Cardiac muscle cell (in vitro differentiated cells and primary cell): ENCODE measurements around the gene FOXA1. TPM values are rescaled to one million over a fixed set of nuclear protein-coding genes. Genes with fewer than 3 reads are reported as not detected.

Source experiments
- DNase-seq, 2 donors: peaks; one replicate each; pipeline versions ENCODE4 v3.0.0 to v3.0.0-alpha.2; 2010 to 2017; ENCODE audit warnings: low read depth in 1 of 2, low spot score in 1 of 2
- H3K27ac ChIP-seq: fragments of 200-600 bp; sonication (generic); 2 replicates; pipeline ENCODE4 v1.5.1; 2016
- H3K27me3 ChIP-seq: fragments of 200-600 bp; sonication (generic); 2 replicates; pipeline ENCODE4 v1.6.0; 2016; ENCODE audit warnings: control low read depth
- H3K36me3 ChIP-seq: fragments of 200-600 bp; sonication (generic); 2 replicates; pipeline ENCODE4 v1.5.1; 2016; ENCODE audit warnings: control low read depth
- H3K4me1 ChIP-seq: fragments of 200-600 bp; sonication (generic); 2 replicates; pipeline ENCODE4 v1.8.1; 2017; ENCODE audit warnings: low read depth, mild to moderate bottlenecking, mixed run types
- H3K4me3 ChIP-seq: fragments of 200-600 bp; sonication (generic); 2 replicates; pipeline ENCODE4 v1.5.1; 2016; ENCODE audit warnings: mild to moderate bottlenecking
- H3K9me3 ChIP-seq: fragments of 200-600 bp; sonication (generic); 2 replicates; pipeline ENCODE4 v1.5.1; 2017; ENCODE audit warnings: low read depth, mild to moderate bottlenecking, control low read depth
- polyA plus RNA-seq: library from polyadenylated mRNA; unstranded; fragments of >200 nt; fragmentation: Nextera tagmentation; extraction: Ambion mirVana; gene quantifications from 2 replicates; pipeline ENCODE4 v1.2.1, GENCODE V29; 2016
- total RNA-seq: library from RNA; depleted of rRNA; stranded (reverse); fragments of >200 nt; gene quantifications from 2 replicates; pipeline ENCODE4 v1.2.3, GENCODE V29; 2016
- TF ChIP-seq, protein P1 (sequence below): IDR thresholded peaks from 2 replicates; pipeline ENCODE4 v1.5.1; 2012; ENCODE audit warnings: low read depth, mild to moderate bottlenecking, low read length

Gene FOXA1
- total and polyA plus RNA-seq, 2 experiments from 2014 or later: 0.06 TPM; not detected in 1

GRCh38 chr14:37593511-37594237, 1.4 kb downstream of the FOXA1 start:
- no peak for DNase-seq
- Histone ChIP-seq H3K27me3 (peaks cover 99% of the 10 kb centered on the region), H3K4me3 (no peak overlapping the region), H3K9me3 (no peaks in the 10 kb centered on the region), H3K4me1 (peaks cover 9% of the 10 kb centered on the region), H3K27ac (no peak overlapping the region), H3K36me3 (no peaks in the 10 kb centered on the region)
- TF ChIP-seq, protein P1, sequence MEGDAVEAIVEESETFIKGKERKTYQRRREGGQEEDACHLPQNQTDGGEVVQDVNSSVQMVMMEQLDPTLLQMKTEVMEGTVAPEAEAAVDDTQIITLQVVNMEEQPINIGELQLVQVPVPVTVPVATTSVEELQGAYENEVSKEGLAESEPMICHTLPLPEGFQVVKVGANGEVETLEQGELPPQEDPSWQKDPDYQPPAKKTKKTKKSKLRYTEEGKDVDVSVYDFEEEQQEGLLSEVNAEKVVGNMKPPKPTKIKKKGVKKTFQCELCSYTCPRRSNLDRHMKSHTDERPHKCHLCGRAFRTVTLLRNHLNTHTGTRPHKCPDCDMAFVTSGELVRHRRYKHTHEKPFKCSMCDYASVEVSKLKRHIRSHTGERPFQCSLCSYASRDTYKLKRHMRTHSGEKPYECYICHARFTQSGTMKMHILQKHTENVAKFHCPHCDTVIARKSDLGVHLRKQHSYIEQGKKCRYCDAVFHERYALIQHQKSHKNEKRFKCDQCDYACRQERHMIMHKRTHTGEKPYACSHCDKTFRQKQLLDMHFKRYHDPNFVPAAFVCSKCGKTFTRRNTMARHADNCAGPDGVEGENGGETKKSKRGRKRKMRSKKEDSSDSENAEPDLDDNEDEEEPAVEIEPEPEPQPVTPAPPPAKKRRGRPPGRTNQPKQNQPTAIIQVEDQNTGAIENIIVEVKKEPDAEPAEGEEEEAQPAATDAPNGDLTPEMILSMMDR: no peak

GRCh38 chr14:37592482-37593408, 2.3 kb downstream of the FOXA1 start:
- H3K27ac ChIP-seq: no peak overlapping the region
- H3K9me3 ChIP-seq: no peaks in the 10 kb centered on the region
- peaks cover 11% of the 10 kb centered on the region for H3K4me1 ChIP-seq
- TF ChIP-seq, protein P1: no peak
- no peaks in the 10 kb centered on the region for H3K36me3 ChIP-seq
- no peak for DNase-seq
- H3K27me3 ChIP-seq: peaks cover 99% of the 10 kb centered on the region
- no peak overlapping the region for H3K4me3 ChIP-seq

DNA sequence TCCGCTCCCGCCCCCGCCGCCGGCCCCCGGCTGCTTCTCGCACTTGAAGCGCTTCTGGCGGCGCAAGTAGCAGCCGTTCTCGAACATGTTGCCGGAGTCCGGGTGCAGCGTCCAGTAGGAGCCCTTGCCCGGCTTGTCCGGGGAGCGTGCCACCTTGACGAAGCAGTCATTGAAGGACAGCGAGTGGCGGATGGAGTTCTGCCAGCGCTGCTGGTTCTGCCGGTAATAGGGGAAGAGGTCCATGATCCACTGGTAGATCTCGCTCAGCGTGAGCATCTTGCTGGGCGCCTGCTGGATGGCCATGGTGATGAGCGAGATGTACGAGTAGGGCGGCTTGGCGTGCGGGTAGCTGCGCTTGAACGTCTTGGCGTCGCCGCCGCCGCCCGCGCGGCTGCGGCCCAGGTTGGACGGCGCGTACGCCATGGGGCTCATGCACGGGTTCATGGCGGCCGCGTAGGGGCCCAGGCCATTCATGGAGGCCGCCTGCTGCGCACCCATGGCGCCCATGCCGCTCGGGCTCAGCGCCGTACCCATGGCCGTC, 3.0 kb downstream of the FOXA1 start:
- Histone ChIP-seq H3K27me3 (peaks cover 99% of the 10 kb centered on the region), H3K4me3 (no peak overlapping the region), H3K36me3 (no peaks in the 10 kb centered on the region), H3K27ac (no peak overlapping the region), H3K9me3 (no peaks in the 10 kb centered on the region), H3K4me1 (peaks cover 11% of the 10 kb centered on the region)
- TF ChIP-seq, protein P1: no peak
- DNase-seq: no peak

DNA sequence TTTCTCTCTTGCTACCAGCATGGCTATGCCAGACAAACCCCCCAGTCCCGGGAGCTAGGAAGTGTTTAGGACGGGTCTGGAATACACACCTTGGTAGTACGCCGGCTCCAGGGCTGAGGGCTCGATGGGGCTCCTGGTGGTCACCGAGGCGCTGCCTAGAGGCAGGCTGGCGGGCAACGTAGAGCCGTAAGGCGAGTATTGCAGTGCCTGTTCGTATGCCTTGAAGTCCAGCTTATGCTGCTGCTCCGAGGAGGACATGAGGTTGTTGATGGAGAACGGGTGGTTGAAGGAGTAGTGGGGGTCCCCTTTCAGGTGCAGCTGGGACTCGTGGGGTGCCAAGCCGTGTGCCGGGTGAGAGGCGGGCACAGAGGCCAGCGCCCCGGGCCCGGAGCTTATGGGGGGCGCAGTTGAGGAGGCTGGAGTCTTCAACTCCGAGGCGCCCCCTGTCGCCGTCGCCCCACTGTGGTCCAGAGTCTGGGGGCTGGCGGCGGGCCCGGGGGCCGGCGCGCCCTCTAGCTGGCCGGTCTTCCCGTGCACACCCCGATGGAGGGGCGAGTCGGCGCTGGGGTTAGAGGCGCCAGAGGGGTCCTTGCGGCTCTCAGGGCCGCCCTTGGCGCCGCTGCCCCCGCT, 3.6 kb downstream of the FOXA1 start:
- no peak for DNase-seq
- H3K36me3 ChIP-seq: no peaks in the 10 kb centered on the region
- TF ChIP-seq, protein P1: peak; percentile 14
- H3K4me1 ChIP-seq: peaks cover 11% of the 10 kb centered on the region
- no peaks in the 10 kb centered on the region for H3K9me3 ChIP-seq
- no peak overlapping the region for H3K27ac ChIP-seq
- no peak overlapping the region for H3K4me3 ChIP-seq
- peaks cover 99% of the 10 kb centered on the region for H3K27me3 ChIP-seq

DNA sequence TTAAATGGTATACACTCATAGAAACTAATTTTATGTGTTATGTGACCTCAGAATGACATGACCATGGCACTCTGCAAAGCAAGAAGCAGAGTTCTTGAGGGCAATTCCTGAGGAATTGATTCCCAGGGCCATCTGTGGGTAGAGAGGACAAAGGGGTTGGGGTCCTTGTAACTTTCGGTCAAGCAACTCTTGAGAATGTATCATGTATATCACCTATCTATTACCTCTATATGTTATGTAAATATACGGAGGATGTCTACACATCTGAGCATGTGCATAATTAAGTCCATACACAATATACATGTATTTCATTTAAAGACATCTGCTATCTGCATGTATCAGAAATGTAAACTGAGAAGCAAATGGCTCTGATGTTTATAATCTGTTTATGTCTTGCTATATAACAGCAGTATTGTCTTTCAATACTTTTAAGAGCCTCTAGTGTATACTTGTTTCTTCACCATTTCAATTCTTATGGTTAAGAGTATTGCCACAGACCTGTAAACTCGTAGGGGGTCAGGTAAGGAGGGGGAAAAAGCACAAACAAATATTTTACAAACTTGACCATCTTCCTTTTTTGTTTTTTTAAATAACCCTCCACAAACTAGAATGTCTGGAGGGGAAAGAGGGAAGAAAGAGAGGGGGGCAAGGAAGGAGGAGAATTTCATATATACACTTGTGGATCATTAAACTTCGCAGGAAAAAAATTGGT, 4.5 kb downstream of the FOXA1 start:
- H3K4me3 ChIP-seq: no peak overlapping the region

More for the DNA sequence above, 4.5 kb downstream of the FOXA1 start:
- Histone ChIP-seq H3K4me1 (peaks cover 6% of the 10 kb centered on the region), H3K36me3 (no peaks in the 10 kb centered on the region), H3K27ac (no peak overlapping the region), H3K27me3 (peaks cover 99% of the 10 kb centered on the region), H3K9me3 (no peaks in the 10 kb centered on the region)
- TF ChIP-seq, protein P1: no peak
- no peak for DNase-seq
